ENCODE data around the gene GCNT4.

GRCh38 chr5:75055727-75056144 is 3.4 kb upstream of the GCNT4 start:
- TF ChIP-seq CTCF (conservative IDR thresholded peaks at IDR 0.05; ENCODE audit: low read depth in 2 of 2) (no peak), EZH2 (IDR thresholded peaks at IDR 0.05; ENCODE audit: low read depth, unreplicated experiment) (no peak), POLR2AphosphoS5 (IDR thresholded peaks at IDR 0.05; ENCODE audit: low read depth) (no peak), REST (IDR thresholded peaks at IDR 0.05; ENCODE audit: unreplicated experiment) (no peak), ETS1 (IDR thresholded peaks at IDR 0.05) (no peak), JUNB (IDR thresholded peaks at IDR 0.05; ENCODE audit: unreplicated experiment) (no peak), STAT1 (IDR thresholded peaks at IDR 0.05; ENCODE audit: unreplicated experiment) (no peak), ZNF331 (CRISPR knock-in tag; IDR thresholded peaks at IDR 0.05; ENCODE audit: low read depth) (no peak), EZH2phosphoT487 (IDR thresholded peaks at IDR 0.05; ENCODE audit: unreplicated experiment) (no peak), CREB1 (CRISPR knock-in tag; IDR thresholded peaks at IDR 0.05; ENCODE audit: low read depth) (peak; percentile 51; the same call in 1 of the 2 replicates)

All from GM23338 (cell line).